ENCODE data around the gene C9orf72.

Gene C9orf72

DNA sequence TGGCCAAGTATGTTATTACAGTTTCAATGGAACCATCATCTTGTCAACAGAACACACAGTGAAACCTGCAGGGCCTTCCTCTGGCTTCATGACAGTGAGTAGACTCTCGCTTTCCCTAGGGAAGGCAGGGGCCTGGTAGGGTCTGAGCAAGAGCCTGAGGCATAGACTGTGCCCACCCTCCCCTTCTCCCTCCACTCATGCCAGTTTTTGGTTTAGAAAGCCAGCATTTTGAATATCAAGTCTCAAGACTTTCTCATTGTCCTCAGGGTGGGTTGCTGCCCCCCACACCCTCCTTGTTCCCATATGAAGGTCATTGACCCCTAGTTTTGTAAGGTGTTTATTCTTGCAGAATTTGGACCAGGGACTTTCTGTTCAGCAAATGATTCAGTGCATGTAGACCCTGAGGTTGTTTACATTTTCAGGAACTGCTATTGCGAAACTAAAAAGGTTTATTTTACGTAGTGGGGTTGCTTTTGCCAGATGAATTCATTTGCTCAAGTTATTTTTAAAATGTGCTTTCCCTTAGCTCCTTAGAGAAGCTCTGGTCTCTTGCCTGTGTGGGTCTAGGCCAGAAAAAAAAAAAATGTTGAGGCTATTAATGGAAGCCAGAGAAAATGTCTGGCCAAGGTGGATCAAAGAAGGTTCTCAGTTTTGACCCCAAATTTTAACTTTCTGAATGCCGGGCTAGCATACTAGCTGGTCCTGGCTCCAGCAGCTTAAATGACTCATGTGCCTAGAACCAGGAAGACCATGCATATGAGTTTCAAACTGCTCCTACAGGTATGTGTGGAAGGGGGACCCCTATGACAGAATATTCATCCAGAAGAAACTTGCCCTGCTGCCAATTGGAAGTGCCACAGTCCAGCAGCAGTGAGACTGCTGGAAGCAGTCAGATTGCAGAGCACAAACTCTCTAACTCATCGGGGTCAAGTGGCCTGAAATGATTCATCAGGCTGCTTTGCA lies 33.5 kb downstream of the C9orf72 start:
- DNase-seq (ENCODE audit: low read depth in 3 of 3, low spot score in 1 of 3): no peak

DNA sequence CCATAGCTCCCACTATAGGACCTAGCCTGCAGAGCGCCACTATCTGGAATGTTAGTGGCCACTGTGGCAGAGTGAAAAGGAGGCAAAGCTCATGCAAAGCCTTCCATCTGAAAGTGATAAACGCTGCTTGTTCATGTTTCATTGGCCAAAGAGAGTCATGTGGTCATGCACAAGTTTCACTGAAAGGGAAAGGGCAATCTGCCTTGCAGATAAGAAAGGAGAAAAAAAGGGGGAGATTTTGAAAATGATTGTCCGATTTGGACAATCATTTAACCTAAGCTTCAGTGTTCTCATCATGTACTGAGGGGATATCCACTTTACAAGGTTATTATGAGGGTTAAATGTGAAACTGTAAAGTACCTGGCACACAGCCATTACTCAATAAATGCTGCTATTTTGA lies 34.6 kb downstream of the C9orf72 start:
- no peak for DNase-seq (ENCODE audit: low read depth in 3 of 3, low spot score in 1 of 3)

DNA sequence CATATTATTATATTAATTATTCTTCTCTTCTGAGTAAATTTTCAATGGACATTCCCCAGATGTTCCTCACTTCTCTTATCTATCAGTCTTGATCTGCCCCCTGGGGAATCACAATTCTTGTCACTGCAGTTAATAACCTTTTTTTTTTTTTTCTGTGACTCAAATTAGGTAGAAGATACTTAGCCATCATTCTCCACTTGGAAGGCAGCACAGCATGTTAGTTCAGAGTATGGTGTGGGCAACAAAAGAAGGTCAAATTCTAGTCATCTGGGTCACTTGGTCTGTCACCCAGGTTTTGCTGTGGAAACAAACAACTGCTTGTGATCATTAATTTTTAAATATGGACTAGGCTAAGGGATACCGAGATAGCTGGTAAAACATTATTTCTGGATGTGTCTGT lies 35.5 kb downstream of the C9orf72 start:
- no peak for DNase-seq (ENCODE audit: low read depth in 3 of 3, low spot score in 1 of 3)

DNA sequence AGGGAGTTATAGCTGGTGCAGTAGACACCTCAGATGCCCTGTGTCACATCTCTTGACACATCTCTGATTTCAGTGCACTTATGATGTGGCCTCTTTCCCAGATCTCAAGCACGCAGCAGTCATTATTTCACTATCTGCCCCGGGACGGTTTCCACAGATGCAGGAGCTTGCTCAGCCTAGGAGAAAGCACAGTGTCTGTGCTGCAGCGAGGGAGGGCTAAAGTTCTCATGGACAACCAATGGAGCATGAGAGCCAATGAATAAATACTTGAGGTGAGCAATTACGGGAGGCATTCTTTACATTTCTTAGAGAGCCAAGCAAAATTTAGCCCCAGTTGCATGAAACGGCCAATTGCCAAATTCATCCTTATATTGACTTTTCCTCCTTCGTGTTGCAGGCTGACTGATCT lies 36.2 kb downstream of the C9orf72 start:
- DNase-seq (ENCODE audit: low read depth in 3 of 3, low spot score in 1 of 3): no peak

DNA sequence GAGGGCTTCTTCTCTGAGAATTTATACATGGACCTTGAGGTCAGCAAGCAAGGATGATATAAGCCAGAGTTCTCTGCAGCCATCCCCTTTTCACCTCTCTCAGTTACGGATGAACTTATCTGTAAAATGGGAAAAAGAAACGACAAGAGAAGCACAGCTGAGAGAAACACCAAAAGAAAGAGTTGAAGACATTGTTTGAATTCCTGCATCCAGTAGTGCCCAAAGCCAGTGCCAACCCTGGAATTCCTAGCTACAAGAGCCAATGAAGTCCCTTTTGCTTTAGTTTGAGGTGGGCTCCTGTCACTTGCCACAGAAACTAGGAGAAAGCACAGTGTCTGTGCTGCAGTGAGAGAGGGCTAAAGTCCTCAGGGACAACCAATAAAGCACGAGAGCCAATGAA lies 37.1 kb downstream of the C9orf72 start:
- DNase-seq (ENCODE audit: low read depth in 3 of 3, low spot score in 1 of 3): no peak

DNA sequence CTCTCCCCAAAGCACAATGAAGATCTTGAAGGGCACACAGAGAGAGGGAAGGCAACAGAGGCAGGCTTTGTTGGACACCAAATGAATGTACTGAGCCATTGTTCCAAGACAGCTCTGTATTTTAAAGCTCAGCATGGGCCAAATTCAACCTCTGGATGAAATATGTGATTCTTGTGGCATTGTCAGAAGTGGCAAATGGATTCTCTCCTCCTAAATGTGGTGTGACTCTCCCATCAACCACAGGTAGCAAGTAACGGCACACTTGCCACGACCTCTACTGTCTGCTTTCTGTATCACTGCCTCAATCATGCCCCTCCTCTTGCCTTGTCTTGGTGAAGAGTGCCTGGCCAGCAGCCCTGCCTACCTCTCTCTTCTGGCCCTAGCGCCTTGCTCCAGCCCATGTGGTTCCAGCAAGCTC lies 37.6 kb downstream of the C9orf72 start:
- DNase-seq (ENCODE audit: low read depth in 3 of 3, low spot score in 1 of 3): no peak

DNA sequence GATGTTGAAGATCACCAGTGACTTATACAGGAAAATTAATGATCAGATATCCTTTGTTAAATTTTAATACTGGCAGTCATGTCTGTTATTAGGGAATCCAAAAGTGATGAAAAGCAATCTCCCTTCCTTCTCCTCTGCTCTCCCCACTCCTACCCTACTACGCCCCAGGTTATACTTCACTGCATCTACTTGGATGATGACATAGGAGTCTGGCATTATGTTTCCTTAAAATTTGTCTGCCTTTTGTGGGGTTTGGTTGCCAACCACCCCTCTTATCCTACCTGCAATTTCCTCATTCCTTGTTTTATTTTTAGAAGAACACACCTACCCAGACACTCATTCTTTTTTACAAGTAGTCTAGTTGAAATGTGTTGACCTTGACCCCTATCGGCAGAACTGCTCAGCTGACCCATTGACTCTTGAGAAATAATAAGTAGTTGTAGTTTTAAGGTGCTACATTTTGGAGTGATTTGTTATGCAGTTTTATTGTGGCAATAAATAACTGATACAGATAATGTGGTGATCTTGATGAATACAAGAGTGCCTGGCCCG lies 38.5 kb downstream of the C9orf72 start:
- no peak for DNase-seq (ENCODE audit: low read depth in 3 of 3, low spot score in 1 of 3)

DNA sequence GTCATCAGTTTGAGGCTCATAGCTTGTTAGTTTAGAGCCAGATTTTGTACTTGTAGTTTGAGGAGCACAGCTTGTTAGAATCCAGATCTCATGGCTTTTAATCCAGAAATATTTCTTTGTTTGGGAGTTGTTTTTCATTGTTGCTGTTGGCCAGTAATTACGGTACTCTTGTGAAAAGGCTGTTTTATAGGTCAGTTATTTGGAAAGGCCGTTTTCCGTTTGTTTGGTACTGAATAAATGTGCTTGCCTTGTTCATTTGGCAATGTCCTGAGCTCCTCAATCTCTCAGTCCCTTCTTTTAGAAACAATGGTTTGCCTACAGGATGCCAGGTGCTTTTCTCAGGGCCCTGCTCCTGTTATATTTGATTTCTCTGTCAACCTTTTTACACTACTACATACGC lies 39.1 kb downstream of the C9orf72 start:
- DNase-seq (ENCODE audit: low read depth in 3 of 3, low spot score in 1 of 3): no peak

DNA sequence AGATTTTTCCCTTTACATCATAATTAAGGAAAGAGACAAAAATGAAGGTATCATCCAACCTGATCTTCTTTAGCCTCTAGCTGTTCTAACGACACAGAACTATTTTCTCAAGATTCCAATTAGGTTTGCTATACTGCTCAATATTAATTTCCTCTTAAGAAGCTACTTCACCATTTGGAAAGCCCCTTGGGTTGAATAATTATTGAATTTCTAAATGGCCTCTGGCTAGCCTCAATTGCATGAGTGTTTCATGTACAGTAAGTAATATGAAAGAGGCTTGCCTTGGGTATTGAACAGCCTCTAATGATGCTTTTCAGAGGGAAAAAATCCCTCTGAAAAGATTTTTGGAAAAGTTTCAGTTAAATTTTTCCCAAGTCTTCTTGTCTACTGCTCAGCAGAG lies 40.0 kb downstream of the C9orf72 start:
- no peak for DNase-seq (ENCODE audit: low read depth in 3 of 3, low spot score in 1 of 3)

DNA sequence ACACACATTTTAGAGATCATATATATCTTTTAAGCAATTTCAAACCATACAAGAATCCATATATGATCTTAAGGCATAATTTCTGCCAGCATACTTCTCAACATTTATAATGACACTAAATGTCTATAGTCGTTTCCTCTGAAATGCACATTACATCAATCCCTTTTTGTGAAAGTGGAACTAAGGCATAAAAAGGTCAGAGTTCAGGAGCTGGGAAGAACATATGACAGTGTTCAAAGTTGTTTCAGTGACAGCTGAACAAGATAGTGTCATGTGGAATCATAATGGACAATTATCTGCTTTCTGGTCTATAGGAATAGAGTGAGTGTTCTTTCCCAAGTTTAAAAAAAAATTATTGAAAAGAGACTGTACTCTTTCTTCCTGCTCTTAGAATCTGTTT lies 41.2 kb downstream of the C9orf72 start:
- no peak for DNase-seq (ENCODE audit: low read depth in 3 of 3, low spot score in 1 of 3)

DNA sequence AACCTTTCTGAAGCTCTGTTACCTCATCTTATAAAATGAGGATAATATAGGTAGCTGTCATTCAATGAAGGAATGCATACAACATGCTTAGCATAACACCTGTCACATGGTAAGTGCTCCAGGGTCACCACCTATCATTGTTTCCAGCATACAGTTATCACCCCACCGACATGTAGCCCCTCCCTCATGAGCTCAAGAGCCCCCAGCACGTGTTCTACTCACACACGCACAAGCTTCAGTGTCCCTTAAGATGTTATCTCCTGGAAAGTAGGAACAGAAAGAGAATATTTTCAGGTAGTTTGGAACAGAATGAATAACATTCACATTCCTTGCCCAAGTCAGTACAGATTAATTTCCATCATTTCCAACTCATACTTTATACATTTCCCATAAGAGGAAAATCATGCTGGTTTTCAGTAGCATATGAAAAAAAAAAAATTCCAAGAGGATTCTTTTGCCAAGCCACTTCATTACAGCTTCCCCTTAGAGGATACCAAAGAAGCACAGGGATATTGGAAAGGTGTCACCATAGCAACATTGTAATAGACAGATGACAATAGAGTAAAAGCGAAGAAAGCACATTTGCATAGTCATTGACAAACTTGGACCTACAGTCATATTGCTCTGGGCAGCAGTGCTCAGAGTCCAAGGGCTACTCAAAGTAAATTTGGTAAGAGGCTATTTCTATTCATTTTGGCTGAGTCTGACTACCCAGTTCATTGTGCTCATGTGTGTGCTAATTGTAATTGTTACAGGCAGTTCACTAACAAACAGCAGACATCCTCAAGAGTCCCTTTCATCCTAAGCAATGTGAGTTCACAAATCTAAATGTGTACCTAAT lies 42.1 kb downstream of the C9orf72 start:
- no peak for DNase-seq (ENCODE audit: low read depth in 3 of 3, low spot score in 1 of 3)

DNA sequence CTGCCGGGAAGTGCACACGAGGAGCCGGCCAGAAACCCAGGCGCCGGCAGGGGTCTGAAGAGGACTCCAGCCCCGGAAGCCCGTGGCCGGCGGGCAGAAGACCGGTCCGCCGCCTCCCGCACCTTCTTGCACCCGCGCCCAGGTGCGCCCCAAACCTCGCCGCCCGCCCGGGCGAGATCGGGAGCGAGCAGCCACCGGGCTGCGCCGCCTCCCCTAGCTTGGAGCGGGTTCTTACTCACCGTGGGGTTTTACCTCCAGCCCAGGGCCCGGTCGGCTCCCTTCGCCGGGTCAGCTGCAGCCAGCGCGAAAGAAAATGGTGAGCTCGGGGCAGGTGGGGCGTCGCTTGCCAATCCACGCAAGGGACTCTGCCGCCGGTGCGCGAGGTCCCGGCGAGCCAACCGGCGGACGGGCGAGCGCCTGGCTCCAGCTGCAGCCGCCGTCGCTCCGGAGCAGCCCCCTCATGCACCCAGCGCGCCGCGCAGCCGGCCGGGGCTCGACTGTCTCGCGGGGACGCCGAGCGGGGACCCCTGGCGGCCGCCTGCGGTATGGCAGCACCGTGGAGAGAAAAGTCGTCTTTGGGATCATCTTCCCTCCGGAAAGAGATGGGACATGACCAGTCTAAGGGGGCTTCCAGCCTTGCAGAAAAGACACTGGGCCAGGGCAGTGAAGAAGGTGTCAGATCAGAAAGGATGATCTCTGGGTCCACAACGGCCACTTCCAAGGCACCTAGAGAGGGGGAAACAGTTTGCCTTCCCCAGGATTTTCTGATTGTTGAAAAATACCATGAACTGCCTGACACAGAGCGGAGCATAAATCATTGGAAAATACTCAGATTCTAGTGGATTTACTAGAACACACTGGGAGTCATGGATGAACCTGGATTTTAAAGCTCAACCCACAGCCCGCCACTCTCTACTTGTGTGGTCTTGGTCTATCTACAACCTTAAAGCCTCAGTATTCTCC lies 43.7 kb downstream of the C9orf72 start, which contains the start of gene MOB3B:
TSS of gene MOB3B (minus strand) at position 499 of the 963 bp plus-strand sequence. CDS start 74,264 bp downstream, outside the sequence.
- peak; percentile 33 to 69 (median 44) for DNase-seq (ENCODE audit: low read depth in 3 of 3, low spot score in 1 of 3)

DNA sequence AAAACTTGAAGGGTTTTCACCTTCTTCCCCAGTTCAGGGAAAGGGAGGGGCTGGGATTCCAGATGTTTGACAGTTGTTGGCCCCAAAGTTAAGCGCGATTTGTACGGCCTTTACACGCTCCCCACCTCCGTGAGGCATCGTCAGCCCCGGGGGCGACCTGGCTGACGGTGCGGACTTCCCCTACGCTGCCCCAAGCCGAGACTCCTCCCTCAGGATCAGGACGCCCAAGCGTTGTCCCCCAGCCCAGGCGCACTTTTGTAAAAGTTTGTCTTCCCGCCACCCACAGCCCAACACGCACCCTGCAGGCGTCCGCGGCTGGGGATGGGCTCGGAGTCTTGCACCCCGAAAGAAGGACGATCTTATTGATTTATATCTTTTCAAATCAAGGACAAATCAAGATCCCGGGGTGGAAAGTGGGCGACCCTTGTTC lies 44.4 kb downstream of the C9orf72 start:
- DNase-seq (ENCODE audit: low read depth in 3 of 3, low spot score in 1 of 3): peak in 1 of 3 donors; percentile 18

DNA sequence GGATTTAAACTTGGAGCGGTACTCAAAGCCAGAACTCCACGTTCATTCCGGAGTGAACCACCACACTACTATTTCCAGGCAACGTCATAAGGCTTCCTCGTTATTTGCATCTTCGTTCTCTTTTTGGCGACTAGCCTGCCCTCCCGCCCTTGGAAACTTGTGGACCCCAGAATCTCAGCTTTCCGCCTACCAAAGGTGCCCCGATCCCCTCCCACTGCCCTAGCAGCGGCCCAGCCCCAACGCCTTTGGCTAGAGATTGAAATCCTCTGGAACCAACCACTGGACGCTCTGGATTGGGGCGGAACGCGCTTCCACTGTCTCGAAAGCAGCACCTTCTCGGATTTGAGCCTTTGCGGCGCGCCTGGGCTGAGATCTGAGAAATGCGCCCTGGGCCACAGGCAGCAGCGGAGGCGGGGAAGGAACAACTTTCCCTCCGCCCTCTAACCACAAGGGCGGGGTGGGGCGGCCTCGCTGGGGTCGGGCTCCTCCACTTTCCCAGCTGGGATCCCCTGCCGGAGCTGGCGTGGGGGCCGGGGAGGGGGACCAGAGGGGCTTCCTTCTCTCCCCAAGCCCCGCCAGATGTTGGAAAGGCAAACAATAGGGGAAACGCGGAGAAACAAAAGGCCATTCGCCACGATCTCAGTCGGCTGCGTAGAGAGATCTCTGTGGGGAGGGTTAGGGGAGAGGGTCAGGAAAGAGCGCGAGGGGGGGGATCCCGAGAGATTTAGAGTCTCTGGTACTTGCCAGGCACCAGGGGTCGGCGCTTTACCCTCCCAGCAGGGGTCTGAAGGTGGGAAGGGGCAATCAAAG lies 45.0 kb downstream of the C9orf72 start:
- DNase-seq (ENCODE audit: low read depth in 3 of 3, low spot score in 1 of 3): peak in 1 of 3 donors; percentile 33

DNA sequence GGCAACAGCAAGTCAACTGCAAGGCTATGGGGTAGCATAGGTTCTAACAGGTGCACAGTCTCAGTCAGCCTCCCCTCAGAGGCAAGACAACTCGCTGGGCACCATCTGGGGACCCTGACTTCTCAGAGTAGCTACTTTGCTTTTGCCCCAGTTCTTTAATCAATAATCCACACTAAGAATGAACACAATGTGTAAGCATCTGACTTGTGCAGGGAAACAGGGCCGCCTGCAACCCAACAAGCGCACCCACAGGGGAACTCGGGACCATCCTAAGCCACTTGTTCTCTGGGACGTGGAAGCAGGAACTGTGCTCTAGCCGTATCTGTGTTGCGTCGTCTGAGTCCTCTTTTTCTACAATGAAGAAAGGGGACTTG lies 45.6 kb downstream of the C9orf72 start:
- no peak for DNase-seq (ENCODE audit: low read depth in 3 of 3, low spot score in 1 of 3)

DNA sequence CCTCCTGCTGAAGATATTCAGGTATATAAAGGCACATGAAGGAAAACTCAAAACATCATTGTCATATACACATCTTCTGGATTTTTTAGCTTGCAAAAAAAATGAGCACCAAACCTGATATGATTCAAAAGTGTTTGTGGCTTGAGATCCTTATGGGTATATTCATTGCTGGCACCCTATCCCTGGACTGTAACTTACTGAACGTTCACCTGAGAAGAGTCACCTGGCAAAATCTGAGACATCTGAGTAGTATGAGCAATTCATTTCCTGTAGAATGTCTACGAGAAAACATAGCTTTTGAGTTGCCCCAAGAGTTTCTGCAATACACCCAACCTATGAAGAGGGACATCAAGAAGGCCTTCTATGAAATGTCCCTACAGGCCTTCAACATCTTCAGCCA lies 49.0 kb downstream of the C9orf72 start, which contains the start of gene IFNK:
TSS of gene IFNK (plus strand) at position 55 of the 400 bp plus-strand sequence. CDS start at position 102, 47 bp downstream.
- no peak for DNase-seq (ENCODE audit: low read depth in 3 of 3, low spot score in 1 of 3)

DNA sequence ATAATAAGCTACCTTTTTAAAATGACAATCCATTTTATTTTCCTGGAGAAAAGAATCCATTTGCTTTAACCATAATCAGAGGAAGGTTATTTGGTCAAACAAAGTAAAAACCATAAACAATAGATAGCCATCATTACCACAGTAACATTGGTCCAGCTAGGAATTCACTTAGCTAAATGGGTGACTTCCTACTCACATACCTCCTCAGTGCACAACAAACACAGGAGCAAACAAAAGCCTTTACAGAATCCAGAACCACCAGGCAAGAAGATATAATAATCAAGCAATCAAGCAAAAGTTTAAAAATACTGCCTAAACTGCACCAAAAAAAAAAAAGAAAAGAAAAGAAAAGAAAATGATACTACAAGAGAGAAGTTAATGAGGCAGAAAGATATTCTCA lies 50.1 kb downstream of the C9orf72 start:
- no peak for DNase-seq (ENCODE audit: low read depth in 3 of 3, low spot score in 1 of 3)

DNA sequence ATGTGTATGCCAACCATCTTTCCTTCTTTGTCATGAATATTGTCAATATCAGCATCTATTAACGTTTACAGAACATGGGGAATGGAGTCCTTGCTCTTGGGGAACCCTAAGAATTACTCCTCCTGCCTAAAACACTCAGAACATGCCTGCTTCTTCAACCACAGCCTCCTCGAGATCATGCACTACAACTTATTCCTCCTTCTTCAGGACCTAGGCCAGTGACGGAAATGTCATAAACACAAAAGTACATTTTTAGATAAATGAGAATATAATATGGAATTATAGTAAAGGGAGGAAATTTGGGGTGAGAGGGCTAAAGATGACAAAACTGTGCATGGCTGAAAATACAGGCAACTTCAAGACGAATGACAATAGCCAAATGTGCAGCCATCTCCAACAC lies 52.3 kb downstream of the C9orf72 start:
- DNase-seq (ENCODE audit: low read depth in 3 of 3, low spot score in 1 of 3): no peak
